Psoas muscle (tissue), 8 donors: Measurements from ENCODE around the gene RAP2A. TPM values are rescaled to one million over a fixed set of nuclear protein-coding genes. Genes with fewer than 3 reads are reported as not detected.

Experiments used
- ATAC-seq, 4 donors: fragments of 200-7000 bp; cut with Tn5 transposase; one replicate each; pipeline ENCODE4 v1.9.1; 2020; ENCODE audit warnings: moderate library complexity in 3 of 4, mild to moderate bottlenecking in 2 of 4
- DNase-seq, 2 donors: peaks; one replicate each; pipeline ENCODE4 v3.0.0-alpha.2; 2020
- H3K27ac ChIP-seq: fragments of 200-600 bp; one replicate; pipeline ENCODE4 v1.8.0; 2022
- H3K27me3 ChIP-seq, 3 donors: fragments of 200-600 bp in 1 of 3; one replicate each; pipeline versions ENCODE4 v1.6.1 to v1.8.0; 2013 to 2022; ENCODE audit warnings: low read length in 2 of 3, mild to moderate bottlenecking in 2 of 3, moderate library complexity in 1 of 3; ENCODE audit not compliant: insufficient read depth in 3 of 3
- H3K36me3 ChIP-seq, 2 donors: fragments of 200-600 bp in 1 of 2; one replicate each; pipeline versions ENCODE4 v1.6.1 to v1.8.0; 2013 to 2022; ENCODE audit warnings: low read depth in 1 of 2, mild to moderate bottlenecking in 1 of 2, moderate library complexity in 1 of 2; ENCODE audit not compliant: insufficient read depth in 1 of 2
- H3K4me1 ChIP-seq: fragments of 200-600 bp; one replicate; pipeline ENCODE4 v1.8.0; 2022
- H3K4me3 ChIP-seq: fragments of 200-600 bp; one replicate; pipeline ENCODE4 v1.8.0; 2022; ENCODE audit warnings: mild to moderate bottlenecking
- H3K9me3 ChIP-seq: fragments of 200-600 bp; one replicate; pipeline ENCODE4 v1.8.0; 2022
- WGBS, 3 donors: extraction: QIAGEN DNeasy Blood & Tissue Kit; methylation state at CpG; one replicate each; pipeline versions ENCODE4 v1.1.6 to v1.1.7; 2013; 5-methylcytosine and 5-hydroxymethylcytosine counted together
- intact Hi-C, 2 donors: fragments of 100-400 bp; cut with DNase I; formaldehyde crosslinking; loops; one replicate each; pipeline versions ENCODE4 v1.11.0 to v1.14.2; 2022
- polyA plus RNA-seq, 3 donors: library from polyadenylated mRNA; stranded (reverse); fragments of 200-250 nt; gene quantifications; one replicate each; pipeline ENCODE4 v1.2.3, GENCODE V29; 2013
- total RNA-seq, 4 donors: library from RNA; stranded (reverse); fragmentation: NEBNext Ultra II Directional in 2 of 4; extraction: Animal tissue kit (Norgen Biotek cat#: 25700) in 2 of 4; gene quantifications; one replicate each; pipeline versions ENCODE4 v1.2.1 to v1.2.4, GENCODE V29; 2021 to 2023
- TF ChIP-seq, protein P1 (sequence below): fragments of 200-600 bp; IDR thresholded peaks from one replicate; pipeline ENCODE4 v1.8.0; 2022; ENCODE audit warnings: antibody characterized with exemption
- donor health status: healthy with polysubstance abuse.
- donor health status: DM: no; HTN: no; CAD: no; lungs with moderate emphysema.
- donor health status: Bipolar disorder and iron deficiency.
- donor health status: healthy.
- donor health status: DM: yes; HTN: yes; CAD: no.
- donor health status: DM: no; HTN: no; CAD: no.
- donor health status: DM: no; HTN: no; CAD: no.
- donor health status: DM: yes; HTN: yes; CAD: no.

RAP2A gene
- total and polyA plus RNA-seq, 7 donors: 3.8 to 35.7 (median 11.4) TPM

DNA sequence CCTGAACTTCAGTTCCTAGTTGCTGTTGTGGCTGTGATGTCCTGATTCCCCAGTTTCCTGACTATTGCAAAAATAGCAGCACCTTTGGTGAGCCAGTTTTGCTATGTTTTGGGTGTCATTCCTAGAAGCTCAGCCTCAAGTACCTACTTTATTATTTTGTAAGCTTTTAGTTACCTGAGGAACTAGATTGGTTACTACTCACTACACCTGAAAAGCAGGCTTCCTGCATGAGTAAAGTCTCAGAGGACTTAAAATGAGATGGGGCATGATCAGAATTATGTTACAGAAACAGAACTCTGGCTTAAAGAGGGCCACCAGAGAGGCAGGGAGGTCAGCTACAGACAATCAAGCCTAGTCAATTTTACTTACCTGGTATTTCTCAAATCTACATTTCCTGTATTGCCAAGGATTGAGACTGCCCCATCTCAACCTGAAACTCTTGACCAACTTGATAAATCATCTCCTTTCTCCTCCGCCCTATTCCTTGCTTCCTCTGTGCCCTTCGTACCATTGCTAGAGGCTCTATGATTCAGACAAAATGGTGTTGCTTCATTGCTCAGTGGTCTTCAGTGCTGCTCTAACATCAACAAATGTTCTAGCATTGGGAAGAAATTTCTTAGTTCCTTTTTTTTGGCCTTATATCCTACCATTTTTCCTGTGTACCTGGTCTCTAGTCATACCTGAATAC, 58.9 kb downstream of the RAP2A start:
- DNase-seq (no peak), ATAC-seq (no peak)
- Histone ChIP-seq H3K27me3 (no peaks in the 10 kb centered on the region), H3K27ac (no peak overlapping the region), H3K9me3 (peaks cover 16% of the 10 kb centered on the region), H3K4me3 (no peak overlapping the region), H3K36me3 (no peaks in the 10 kb centered on the region), H3K4me1 (no peaks in the 10 kb centered on the region)
- 95 to 98% (median 98%) methylated on average over 2 of the region's 2 CpGs for WGBS, 3 donors
- TF ChIP-seq, protein P1, sequence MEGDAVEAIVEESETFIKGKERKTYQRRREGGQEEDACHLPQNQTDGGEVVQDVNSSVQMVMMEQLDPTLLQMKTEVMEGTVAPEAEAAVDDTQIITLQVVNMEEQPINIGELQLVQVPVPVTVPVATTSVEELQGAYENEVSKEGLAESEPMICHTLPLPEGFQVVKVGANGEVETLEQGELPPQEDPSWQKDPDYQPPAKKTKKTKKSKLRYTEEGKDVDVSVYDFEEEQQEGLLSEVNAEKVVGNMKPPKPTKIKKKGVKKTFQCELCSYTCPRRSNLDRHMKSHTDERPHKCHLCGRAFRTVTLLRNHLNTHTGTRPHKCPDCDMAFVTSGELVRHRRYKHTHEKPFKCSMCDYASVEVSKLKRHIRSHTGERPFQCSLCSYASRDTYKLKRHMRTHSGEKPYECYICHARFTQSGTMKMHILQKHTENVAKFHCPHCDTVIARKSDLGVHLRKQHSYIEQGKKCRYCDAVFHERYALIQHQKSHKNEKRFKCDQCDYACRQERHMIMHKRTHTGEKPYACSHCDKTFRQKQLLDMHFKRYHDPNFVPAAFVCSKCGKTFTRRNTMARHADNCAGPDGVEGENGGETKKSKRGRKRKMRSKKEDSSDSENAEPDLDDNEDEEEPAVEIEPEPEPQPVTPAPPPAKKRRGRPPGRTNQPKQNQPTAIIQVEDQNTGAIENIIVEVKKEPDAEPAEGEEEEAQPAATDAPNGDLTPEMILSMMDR: no peak
- intact Hi-C loops: loop anchor here in 1 of 2 donors (1.0 kb wide), 1 partner anchor 23 kb away; no protein-coding TSS in a partner anchor

DNA sequence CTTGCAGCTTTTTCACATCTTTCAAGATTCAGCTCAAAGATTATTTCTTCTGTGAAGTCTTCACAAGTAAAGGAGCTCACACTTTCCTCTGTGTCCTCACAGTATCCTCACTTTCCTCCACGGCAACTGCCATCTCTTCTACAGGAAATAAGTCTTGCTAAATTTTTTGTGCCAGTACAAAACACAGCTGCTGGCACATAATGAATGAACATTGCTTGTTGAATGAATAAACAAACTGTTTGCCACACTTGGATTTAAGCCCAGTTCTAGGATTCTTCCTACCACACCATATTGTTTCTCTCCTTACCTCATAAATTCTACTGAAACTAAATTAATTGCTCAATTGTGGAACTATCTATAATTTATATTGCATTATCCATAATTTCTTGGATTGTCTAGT, 59.5 kb downstream of the RAP2A start:
- no peak overlapping the region for H3K27ac ChIP-seq
- DNase-seq (no peak), ATAC-seq (no peak)
- no peaks in the 10 kb centered on the region for H3K27me3 ChIP-seq
- intact Hi-C loops: loop anchor here in 1 of 2 donors (1.0 kb wide), 1 partner anchor 23 kb away; no protein-coding TSS in a partner anchor
- H3K9me3 ChIP-seq: peaks cover 16% of the 10 kb centered on the region
- WGBS, 3 donors: 35 to 59% (median 53%) methylated on average over 1 of the region's 1 CpG
- TF ChIP-seq, protein P1: no peak
- H3K4me1 ChIP-seq: no peaks in the 10 kb centered on the region
- no peaks in the 10 kb centered on the region for H3K36me3 ChIP-seq
- no peak overlapping the region for H3K4me3 ChIP-seq

DNA sequence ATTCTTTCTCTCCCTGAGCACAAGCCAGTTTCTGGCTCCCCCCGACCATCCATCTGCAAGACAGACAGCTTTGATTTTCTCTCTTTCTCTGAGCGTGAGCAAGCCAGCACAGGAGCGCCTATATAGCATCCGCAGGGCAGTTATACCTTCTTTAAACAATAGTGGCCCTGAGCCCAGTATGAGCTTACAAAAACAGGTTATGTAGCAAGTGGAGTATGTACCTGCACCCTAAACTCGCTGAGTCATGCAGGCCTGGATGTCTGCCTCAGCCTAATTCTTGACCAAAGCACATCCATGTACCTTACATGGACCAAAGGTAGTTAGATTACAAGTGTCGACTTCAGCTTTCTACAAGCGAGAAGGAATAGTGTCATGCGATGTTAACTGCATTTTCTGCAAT, 61.7 kb downstream of the RAP2A start:
- intact Hi-C loops: no loop called here
- ATAC-seq: no peak

DNA sequence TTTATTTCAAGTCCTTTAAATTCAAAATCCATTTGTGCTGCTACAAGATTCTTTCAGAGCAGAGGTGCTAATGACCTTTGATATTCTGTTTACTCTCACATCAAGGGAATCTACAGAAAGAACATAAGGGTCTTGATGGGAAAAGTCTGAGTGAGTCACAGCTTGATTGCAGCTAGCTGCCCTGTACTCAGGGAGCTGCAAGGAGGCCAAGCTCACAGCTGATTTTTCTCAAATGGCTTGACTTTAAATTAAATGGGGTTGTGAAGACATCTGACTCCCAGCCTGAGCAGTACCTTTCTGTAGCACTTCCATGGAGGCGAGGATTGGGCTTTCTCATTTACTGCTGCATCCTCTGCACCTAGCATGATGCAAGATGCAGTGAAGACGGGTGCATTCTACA, 62.5 kb downstream of the RAP2A start:
- DNase-seq (no peak), ATAC-seq (no peak)
- Histone ChIP-seq H3K36me3 (no peaks in the 10 kb centered on the region), H3K27me3 (peaks cover 0 to 1% (median 0%) of the 10 kb centered on the region in 3 donors), H3K9me3 (peaks cover 2% of the 10 kb centered on the region), H3K4me3 (no peak overlapping the region), H3K27ac (no peak overlapping the region), H3K4me1 (no peaks in the 10 kb centered on the region)
- TF ChIP-seq, protein P1: no peak
- intact Hi-C loops: no loop called here
- WGBS, 3 donors: 85 to 94% (median 92%) methylated on average over 2 of the region's 2 CpGs

More for the DNA sequence above, 61.7 kb downstream of the RAP2A start:
- whole genome bisulfite sequencing, 3 donors: 81 to 84% (median 82%) methylated on average over 8 of the region's 8 CpGs
- Histone ChIP-seq H3K4me1 (no peaks in the 10 kb centered on the region), H3K27me3 (peaks cover 0 to 1% (median 0%) of the 10 kb centered on the region in 3 donors), H3K4me3 (no peak overlapping the region), H3K27ac (no peak overlapping the region), H3K36me3 (no peaks in the 10 kb centered on the region), H3K9me3 (peaks cover 9% of the 10 kb centered on the region)
- DNase-seq: no peak
- TF ChIP-seq, protein P1: no peak

DNA sequence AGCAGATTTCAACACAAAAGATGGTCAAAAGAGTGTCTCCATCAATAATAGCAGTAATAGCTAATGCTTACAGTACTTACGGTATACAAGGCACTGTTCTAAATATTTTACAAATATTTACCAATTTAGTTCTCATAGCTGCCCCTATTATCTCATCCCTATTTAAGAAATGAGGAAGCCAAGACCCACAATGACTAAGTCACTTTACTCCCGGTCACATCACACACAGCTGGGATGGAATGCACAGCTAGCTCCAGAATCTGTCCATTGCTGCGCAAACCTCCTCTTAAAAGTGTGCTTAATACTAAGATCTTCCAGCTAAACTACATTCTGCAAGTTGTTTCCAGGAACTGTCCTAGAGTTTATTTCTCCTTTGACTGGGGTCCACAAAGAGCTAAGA, 63.4 kb downstream of the RAP2A start:
- DNase-seq: no peak
- TF ChIP-seq, protein P1: no peak
- intact Hi-C loops: no loop called here
- H3K9me3 ChIP-seq: no peaks in the 10 kb centered on the region
- H3K27ac ChIP-seq: no peak overlapping the region
- H3K4me1 ChIP-seq: no peaks in the 10 kb centered on the region
- peaks cover 0 to 1% (median 0%) of the 10 kb centered on the region in 3 donors for H3K27me3 ChIP-seq
- no peaks in the 10 kb centered on the region for H3K36me3 ChIP-seq
- WGBS, 3 donors: 89 to 93% (median 90%) methylated on average over 3 of the region's 3 CpGs
- no peak for ATAC-seq
- H3K4me3 ChIP-seq: no peak overlapping the region
